ENCODE measurements around the gene POLA1.
A peak's percentile ranks its signal among the peaks of the same experiment; 100 is the strongest.
"Not testable (repeated sequence)": the region's sequence is repeated elsewhere in the genome, so short reads cannot be mapped to it uniquely, and the experiment has no call there.

POLA1 gene, protein sequence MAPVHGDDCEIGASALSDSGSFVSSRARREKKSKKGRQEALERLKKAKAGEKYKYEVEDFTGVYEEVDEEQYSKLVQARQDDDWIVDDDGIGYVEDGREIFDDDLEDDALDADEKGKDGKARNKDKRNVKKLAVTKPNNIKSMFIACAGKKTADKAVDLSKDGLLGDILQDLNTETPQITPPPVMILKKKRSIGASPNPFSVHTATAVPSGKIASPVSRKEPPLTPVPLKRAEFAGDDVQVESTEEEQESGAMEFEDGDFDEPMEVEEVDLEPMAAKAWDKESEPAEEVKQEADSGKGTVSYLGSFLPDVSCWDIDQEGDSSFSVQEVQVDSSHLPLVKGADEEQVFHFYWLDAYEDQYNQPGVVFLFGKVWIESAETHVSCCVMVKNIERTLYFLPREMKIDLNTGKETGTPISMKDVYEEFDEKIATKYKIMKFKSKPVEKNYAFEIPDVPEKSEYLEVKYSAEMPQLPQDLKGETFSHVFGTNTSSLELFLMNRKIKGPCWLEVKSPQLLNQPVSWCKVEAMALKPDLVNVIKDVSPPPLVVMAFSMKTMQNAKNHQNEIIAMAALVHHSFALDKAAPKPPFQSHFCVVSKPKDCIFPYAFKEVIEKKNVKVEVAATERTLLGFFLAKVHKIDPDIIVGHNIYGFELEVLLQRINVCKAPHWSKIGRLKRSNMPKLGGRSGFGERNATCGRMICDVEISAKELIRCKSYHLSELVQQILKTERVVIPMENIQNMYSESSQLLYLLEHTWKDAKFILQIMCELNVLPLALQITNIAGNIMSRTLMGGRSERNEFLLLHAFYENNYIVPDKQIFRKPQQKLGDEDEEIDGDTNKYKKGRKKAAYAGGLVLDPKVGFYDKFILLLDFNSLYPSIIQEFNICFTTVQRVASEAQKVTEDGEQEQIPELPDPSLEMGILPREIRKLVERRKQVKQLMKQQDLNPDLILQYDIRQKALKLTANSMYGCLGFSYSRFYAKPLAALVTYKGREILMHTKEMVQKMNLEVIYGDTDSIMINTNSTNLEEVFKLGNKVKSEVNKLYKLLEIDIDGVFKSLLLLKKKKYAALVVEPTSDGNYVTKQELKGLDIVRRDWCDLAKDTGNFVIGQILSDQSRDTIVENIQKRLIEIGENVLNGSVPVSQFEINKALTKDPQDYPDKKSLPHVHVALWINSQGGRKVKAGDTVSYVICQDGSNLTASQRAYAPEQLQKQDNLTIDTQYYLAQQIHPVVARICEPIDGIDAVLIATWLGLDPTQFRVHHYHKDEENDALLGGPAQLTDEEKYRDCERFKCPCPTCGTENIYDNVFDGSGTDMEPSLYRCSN (N-terminal part only)

GRCh38 chrX:24693453-24694202 is at the start of gene POLA1:
TSS of gene POLA1 (plus strand) at chrX:24693918. CDS start at chrX:24693962, 44 bp downstream.
- peak; percentile 84 for DNase-seq

GRCh38 chrX:24646006-24646405 is 47.7 kb upstream of the POLA1 start:
- DNase-seq, result no peak

- DNase-seq, result no peak
Measured at GRCh38 chrX:24646745-24647182, 47.0 kb upstream of the POLA1 start.

DNA sequence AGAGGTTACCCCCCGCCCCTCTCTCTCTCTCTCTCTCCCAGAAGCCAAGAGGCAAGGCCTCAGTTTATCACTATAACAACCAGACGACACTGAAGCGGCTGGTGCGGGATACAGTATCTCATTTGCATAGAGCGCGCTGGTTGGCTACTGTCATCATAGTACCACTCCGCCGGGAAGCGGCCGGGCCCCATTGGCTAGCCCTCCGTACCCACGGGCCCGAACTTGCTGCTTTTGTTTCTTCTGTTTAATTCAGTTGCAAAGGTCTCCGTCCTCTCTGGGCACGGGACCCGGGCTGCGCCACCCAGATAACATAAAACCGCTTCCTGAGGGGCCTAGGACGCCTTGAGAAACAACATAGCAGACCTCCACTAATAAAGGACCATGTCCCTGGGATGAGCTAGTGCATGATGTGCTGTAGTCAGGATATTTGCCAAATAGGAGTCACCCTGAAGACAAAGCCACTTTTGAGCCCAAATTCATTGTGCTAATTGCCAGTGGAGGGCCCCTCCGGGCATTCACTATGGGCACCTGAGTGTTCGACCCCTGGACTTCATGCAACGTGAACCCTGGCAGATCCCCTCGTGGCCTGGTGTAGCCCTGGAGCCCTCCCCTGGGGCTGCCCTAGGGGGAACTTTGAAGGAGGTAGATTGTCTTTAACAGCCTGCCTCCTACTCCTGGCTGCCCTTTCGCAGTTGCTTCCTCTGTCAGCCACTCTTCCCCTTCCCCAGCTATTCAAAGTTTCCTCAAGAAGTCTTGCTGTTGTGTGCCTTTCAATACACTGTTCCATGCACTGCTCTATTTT is 46.3 kb upstream of the POLA1 start, which contains the start of gene PCYT1B:
Gene PCYT1B, minus strand, starts transcription at position 91 of the 802 bp plus-strand sequence. CDS start 242 bp downstream, outside the sequence.
- DNase-seq, result no peak

- DNase-seq, result no peak
Measured at GRCh38 chrX:24648495-24648894, 45.2 kb upstream of the POLA1 start.

DNA sequence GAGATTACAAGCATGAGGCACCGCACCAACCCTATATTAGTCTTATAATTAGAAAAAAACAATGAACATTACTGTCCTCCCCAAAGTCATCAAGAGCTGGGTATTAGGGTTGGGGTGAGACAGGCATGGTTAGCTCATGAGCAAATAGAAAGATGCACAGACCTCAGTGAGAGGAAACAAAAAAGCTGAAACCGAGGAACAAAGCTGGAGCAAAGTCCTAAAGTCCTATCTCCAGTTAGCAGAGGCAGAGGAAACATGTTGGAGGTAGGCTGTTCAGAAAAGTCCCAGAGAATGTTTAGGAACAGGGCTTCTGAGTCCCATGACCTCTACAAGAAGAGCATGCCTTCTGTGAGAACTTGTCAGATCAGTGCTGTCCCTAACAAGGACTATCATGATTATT is 41.9 kb upstream of the POLA1 start:
- DNase-seq, result no peak

DNA sequence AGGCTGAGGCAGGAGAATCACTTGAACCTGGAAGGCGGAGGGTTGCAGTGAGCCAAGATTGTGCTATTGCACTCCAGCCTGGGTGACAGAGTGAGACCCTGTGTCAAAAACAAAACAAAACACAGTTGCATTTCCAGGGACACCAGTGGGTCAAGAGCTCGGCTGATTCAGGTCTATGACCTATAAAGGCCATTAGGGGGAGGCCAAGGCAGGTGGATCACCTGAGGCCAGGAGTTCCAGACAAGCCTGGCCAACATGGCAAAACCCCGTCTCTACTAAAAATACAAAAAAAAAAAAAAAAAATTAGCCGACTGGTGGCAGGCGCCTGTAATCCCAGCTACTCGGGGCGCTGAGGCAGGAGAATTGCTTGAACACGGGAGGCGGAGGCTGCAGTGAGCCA is 38.0 kb upstream of the POLA1 start:
- DNase-seq, result not testable (repeated sequence)

GRCh38 chrX:24657671-24658386 is 35.9 kb upstream of the POLA1 start:
- DNase-seq, result no peak

DNA sequence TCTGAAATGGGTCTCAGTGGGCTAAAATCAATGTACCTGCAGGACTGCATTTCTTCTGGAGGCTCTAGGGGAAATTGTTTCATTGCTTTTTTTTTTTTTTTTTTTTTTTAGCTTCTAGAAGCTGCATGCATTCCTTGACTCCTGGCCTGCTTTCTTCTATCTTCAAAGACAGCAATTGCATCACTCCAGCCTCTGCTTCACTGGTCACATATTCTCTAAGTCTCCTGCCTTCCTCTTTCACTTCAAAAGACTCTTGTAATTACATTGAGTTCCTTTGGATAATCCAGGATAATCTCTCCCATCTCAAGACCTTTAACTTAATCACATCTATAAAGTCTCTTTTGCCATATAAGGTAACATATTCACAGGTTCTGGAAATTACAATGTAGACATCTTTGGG is 35.3 kb upstream of the POLA1 start:
- no peak for DNase-seq

GRCh38 chrX:24659106-24659505 is 34.6 kb upstream of the POLA1 start:
- DNase-seq, result no peak

DNA sequence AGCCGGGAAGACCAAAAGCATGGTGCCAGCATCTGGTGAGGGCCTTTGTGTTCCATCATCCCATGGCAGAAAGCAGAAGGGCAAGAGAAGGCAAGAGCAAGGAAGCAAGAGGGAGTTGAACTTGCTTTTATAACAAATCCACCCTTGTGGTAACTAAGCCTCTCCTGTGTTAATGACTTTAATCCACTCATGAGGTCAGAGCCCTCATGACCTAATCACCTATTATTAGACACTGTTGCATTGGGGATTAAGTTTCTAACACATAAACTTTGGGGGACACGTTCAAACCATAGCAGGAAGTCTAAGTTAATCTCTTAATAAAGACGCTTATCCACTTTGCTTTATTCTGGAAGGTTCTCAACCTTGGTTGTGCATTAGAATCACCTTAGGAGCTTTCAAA is 34.1 kb upstream of the POLA1 start:
- no peak for DNase-seq

DNA sequence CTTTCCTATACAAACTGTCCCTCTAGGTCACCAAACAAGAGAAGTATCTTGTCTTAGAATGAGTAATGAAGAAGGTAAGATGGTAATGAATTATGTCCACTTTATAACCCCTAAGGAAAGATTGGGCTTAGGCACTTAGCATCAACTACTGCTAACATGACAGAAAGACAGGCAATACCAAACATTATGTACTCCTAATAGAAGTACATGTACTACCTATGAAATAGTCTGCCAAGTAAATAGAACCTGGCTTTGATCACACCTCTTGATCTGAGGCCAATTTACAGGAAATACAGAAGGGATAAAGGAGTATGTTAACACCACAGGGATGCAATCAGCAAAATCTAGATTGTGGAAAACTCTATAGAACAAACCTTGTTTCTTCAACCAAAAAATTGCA is 32.4 kb upstream of the POLA1 start:
- DNase-seq, result no peak

- no peak for DNase-seq
Measured at GRCh38 chrX:24662352-24662751, 31.4 kb upstream of the POLA1 start.

DNA sequence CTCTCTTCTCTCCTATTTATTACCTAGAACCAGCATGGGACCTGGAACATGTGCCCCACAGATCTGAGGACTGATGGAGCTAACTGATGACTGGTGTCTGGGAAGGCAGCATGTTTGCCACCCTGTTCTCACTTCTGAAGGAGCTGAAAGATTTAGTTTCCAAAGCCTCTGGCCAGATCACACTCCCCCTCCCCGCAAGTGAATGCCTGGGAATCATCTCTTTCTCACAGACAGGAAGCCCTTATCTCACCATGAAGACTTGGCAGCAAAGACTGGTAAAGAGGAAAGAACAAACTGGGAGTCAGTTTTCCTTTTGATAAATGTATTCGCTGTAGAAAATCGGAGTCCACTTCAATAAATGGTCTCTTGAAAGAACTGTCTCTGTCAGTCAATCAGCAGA is 25.6 kb upstream of the POLA1 start:
- no peak for DNase-seq

- DNase-seq, result no peak
Measured at GRCh38 chrX:24672701-24673190, 21.0 kb upstream of the POLA1 start.

DNA sequence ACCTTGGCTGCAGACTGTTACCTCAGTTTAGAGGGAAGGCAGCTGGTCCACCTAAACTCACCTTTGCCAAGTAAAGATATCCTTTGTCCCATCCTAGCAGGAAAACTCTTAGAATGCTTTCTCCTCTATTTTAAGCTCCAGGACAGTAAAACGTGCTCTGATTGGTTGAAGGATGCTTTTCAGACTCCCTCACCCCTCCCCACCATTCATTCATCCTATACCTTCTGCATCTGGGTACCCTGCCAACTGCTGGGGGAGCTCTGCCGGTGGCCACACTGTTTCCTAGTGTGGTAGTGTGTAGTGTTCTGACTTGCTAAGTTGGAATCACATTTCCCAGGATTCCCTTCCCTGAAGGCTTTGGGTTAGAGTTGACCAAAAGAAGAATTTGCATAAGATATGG is 20.3 kb upstream of the POLA1 start:
- DNase-seq, result no peak

DNA sequence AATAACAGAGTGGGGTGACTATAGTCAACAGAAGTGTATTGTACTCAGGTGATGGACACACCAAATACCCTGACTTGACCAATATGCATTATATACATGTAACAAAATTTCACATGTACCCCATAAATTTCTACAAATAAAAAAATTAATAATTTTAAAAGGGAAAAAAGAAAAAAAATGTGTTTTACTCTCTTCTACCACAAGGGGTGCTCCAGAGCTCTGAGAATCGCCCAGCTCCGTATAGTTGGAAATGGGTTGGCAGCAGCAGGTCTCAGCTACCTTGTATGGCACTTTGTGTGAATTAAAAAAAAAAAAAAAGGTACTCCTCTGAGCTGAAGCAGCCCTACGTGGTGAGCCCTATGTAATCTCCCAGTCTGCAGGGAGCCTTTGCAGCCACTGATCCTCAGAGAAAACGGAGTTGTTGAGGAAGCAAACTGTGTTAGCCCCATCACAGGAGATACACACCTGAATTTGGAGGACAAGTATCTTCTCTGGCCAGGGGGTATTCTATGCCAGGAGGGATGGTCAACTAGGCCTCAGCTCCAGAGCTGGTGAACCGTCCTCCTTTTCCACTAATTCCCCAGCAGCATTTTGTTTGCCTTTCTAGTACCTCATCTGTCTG is 17.2 kb upstream of the POLA1 start:
- DNase-seq, result no peak

GRCh38 chrX:24682739-24683432 is 10.8 kb upstream of the POLA1 start:
- no peak for DNase-seq

DNA sequence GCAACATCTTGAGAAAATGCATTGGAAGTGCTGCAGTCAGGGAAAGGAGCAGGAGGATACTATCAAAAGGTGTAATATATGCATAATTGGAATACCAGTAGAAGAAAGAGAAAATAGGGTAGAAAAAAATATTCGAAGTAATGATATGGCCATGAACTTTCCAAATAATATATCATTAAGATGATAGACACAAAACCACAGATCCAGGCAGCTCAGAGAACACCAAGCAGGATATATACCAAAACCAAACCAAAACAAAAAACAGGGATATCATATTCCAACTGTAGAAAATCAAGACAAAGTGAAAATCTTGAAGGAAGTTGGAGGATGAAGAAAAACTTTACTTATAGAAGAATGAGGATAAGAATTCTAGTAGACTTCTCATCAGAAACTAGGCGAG is 9.7 kb upstream of the POLA1 start:
- no peak for DNase-seq
